GM12874 (cell line): Measurements from ENCODE around the gene AMMECR1.

Experiments
- TF ChIP-seq, protein P1 (sequence below): IDR thresholded peaks from 2 replicates; pipeline ENCODE4 v1.5.1; 2011; ENCODE audit warnings: low read depth, mild to moderate bottlenecking, control low read depth, low read length, moderate library complexity; ENCODE audit not compliant: insufficient read depth

AMMECR1 gene

DNA sequence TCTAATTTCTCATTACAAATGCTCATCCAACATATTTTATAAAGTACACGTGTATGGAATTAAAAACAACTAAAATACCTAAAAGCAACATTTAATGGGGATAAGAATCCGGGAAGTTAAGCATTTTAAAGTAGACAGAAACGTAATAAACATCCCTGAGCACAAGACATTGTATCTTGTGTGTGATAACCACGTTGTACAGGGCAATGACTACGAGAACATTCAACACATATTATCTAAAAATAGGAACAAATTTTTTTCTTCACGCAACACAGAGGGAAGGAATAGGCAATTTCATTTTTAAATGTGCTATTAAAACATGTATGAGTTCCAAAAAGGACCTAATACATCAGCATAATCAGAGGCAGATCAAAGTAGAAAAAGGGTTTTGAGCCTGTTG lies 49.5 kb downstream of the AMMECR1 start:
- TF ChIP-seq, protein P1, sequence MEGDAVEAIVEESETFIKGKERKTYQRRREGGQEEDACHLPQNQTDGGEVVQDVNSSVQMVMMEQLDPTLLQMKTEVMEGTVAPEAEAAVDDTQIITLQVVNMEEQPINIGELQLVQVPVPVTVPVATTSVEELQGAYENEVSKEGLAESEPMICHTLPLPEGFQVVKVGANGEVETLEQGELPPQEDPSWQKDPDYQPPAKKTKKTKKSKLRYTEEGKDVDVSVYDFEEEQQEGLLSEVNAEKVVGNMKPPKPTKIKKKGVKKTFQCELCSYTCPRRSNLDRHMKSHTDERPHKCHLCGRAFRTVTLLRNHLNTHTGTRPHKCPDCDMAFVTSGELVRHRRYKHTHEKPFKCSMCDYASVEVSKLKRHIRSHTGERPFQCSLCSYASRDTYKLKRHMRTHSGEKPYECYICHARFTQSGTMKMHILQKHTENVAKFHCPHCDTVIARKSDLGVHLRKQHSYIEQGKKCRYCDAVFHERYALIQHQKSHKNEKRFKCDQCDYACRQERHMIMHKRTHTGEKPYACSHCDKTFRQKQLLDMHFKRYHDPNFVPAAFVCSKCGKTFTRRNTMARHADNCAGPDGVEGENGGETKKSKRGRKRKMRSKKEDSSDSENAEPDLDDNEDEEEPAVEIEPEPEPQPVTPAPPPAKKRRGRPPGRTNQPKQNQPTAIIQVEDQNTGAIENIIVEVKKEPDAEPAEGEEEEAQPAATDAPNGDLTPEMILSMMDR, result no peak

DNA sequence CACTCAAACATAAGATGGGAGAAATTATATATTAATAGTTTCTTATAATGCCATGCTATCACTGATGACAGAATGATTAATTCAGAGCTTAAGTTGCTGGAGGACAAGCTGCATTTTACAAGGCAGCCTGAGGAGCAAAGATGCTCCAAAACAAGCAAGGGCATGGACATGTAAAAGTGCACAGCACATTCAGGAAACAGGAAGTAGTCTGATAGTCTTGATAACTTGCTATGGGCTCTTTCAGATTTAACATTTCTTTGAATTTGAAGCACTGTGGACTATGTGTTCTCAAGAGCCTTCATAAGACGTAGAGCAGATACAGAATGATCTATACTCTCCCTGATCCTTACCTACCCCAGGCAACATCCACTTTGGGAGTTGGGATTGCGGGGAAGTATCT lies 50.0 kb downstream of the AMMECR1 start:
- TF ChIP-seq, protein P1, result no peak

DNA sequence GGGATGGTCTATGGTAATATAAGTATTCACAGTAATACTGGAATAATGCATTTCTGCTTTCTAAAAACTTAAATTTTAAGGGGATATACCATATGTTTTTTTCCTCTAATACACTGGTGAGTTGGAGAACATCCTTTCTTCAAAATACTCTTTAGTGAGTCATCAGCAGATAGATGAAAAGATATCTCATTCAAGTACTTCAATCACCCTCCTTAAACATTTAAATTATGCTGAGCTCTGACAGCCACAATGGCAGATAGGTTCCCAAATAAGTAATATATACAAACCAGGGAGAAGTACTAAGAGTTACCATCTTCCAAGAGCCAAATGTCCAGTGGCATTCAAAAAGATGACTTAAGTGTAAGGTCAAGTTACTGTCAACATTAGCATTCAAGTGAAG lies 52.2 kb downstream of the AMMECR1 start:
- TF ChIP-seq, protein P1, result no peak

DNA sequence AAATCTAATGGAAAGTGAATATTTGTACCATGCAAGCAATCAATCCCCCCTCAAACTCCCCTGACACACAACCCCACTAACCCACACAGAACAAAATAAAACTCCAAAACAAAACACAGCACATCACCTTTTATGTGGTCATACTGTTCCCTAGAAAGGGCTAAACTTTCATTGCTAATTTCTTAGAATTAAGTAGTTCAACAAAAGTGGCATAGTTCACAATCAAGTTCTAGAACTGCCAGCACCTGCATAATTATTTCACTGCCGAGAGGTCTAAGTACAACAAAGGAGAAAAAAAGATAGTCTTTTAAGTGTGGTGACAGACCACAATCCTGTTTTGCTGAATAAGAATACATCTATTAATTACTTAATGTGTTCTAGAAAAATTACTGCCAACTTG lies 58.8 kb downstream of the AMMECR1 start:
- TF ChIP-seq, protein P1, result no peak

DNA sequence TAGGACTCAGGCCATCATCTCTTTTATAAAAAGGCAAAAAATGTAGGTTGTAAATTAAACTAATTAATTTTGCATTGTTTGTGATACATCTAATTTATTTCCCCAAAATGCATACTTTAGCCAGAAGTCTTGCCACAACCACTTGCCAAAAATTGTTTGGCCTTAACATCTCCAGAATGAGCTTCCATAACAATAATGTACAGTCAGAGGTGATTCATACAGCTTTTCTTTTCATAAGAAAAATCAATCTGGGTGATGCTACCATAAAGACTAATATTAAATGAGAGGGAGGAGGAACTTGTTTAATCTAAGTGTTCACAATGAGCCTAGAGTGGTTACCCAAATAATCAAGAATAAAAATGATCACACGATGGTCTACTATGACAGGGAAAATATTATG lies 59.3 kb downstream of the AMMECR1 start:
- TF ChIP-seq, protein P1, result no peak

DNA sequence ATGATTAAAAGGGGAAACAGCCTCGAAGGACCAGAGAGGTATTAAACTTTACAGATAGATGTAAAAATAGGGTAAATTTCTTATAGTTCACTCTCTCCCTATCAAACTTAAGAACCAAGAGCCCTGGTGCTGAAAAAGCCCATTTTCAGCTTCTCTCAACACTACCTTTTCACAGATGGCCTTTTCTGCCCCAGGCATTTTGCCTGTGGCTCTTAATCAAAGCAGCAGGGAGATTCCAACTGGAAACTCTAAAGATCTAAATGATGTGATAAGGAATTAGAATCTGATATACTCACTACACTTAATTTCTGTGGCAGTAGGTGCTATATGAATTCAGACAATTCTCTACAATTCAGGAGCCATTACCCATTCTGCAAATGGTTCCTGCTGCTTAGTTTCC lies 60.0 kb downstream of the AMMECR1 start:
- TF ChIP-seq, protein P1, result no peak

DNA sequence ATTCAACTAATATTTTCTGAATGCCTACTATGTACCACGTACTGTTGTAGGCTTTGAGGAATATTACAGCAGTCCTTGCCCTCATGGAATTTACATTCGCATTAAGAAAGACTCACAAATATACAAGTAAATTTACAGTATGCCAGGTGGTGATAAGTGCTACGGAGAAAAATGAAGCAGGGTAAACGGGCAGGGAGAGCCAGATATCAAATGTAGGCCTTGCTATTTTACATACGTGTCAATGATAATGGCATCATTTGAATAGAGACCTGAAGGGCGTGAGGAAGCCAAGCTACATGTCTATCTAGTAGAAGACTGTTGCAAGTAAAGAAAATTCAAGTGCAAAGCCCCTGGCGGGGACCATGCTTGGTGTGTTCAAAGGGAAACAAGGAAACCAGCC lies 65.2 kb downstream of the AMMECR1 start:
- TF ChIP-seq, protein P1, result no peak

DNA sequence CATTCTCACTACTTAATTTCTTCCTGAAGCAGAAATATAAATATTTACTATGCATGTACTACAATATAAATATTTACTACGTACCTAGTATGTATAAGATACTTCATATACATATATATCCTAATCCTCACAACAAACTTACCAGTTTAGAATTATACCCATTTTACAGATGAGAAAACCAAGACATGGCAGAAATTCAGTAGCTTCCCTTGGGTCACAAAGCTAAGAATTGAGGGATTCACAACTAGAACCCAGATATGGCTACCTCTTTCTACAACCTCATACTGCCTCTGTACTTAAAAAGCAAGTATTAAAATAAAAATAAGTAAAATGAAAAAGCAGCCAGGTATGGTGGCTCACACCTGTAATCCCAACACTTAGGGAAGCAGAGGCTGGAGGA lies 65.9 kb downstream of the AMMECR1 start:
- TF ChIP-seq, protein P1, result no peak
